Esophagus squamous epithelium (tissue), 5 donors: ENCODE measurements around the gene STON1. TPM values are rescaled to one million over a fixed set of nuclear protein-coding genes. Genes with fewer than 3 reads are reported as not detected.
"Not testable (repeated sequence)": the region's sequence is repeated elsewhere in the genome, so short reads cannot be mapped to it uniquely, and the experiment has no call there.

ENCODE experiments used
- DNase-seq: peaks from one replicate; lab custom pipeline; 2025; lab: John Stamatoyannopoulos, UW
- H3K27ac ChIP-seq, 4 donors: fragments of 200-600 bp; sonication (generic); one replicate each; pipeline ENCODE4 v1.5.1; 2016 to 2019; ENCODE audit warnings: mild to moderate bottlenecking in 1 of 4
- H3K27me3 ChIP-seq, 4 donors: fragments of 200-600 bp; sonication (generic); 1 replicate in 3 of 4; 2 replicates in 1 of 4; pipeline versions ENCODE4 v1.5.1 to v1.6.0; 2017 to 2021; ENCODE audit warnings: antibody characterized with exemption in 1 of 4
- H3K36me3 ChIP-seq, 3 donors: fragments of 200-600 bp; sonication (generic); one replicate each; pipeline ENCODE4 v1.5.1; 2016 to 2019
- H3K4me1 ChIP-seq, 3 donors: fragments of 200-600 bp; sonication (generic); one replicate each; pipeline ENCODE4 v1.5.1; 2017 to 2019
- H3K4me3 ChIP-seq, 4 donors: fragments of 200-600 bp; sonication (generic); 1 replicate in 3 of 4; 2 replicates in 1 of 4; pipeline ENCODE4 v1.5.1; 2016 to 2019; ENCODE audit warnings: mild to moderate bottlenecking in 2 of 4, moderate library complexity in 1 of 4
- H3K9me3 ChIP-seq, 3 donors: fragments of 200-600 bp; sonication (generic); one replicate each; pipeline ENCODE4 v1.5.1; 2016 to 2019
- CTCF ChIP-seq, 6 experiments: fragments of 450-650 bp in 4 of 6; fragments of 200-600 bp in 2 of 6; sonication (generic) in 2 of 6; IDR thresholded peaks; one replicate each; pipeline ENCODE4 v1.5.1; 2016 to 2019; ENCODE audit warnings: antibody characterized with exemption in 6 of 6, mild to moderate bottlenecking in 4 of 6, moderate library complexity in 4 of 6
- POLR2A ChIP-seq, 4 donors: fragments of 450-650 bp; IDR thresholded peaks; one replicate each; pipeline ENCODE4 v1.6.1; 2017; ENCODE audit warnings: antibody characterized with exemption in 4 of 4, mild to moderate bottlenecking in 4 of 4, moderate library complexity in 3 of 4
- WGBS, 2 donors: methylation state at CpG; one replicate each; pipeline ENCODE4 v1.1.5; 2018; 5-methylcytosine and 5-hydroxymethylcytosine counted together
- intact Hi-C: fragments of 100-400 bp; cut with DNase I; formaldehyde crosslinking; loops from one replicate; pipeline ENCODE4 v1.15.0; 2022
- total RNA-seq, 4 donors: library from RNA; depleted of rRNA; stranded (reverse); fragments of >200 nt; gene quantifications; one replicate each; pipeline ENCODE4 v1.1.0, GENCODE V29; 2016
- donor health status: DM: yes; HTN: yes; CAD: no.

The STON1 gene
- total RNA-seq, 4 donors from 2014 or later: 2.0 to 37.2 (median 6.9) TPM

DNA sequence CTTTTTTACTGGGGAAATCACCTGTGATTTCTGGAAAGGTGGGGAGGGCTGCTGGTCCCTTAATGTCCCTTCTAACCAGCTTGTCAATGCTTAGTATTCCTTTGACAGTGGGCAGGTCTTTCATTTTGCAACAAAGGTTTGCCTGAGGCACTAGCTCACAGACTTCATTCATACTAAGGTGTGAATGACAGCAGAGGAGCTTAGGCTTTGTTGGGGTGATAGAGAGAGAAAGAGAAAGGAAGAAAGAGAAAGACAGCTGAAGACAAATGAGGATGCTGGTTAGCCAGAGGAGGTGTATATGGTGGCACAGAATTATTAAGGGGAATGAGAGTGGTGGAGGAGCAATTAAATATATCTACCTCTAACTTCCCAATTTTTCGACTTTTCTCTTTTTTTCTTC is 58.8 kb downstream of the STON1 start:
- 41 to 64% methylated on average over 1 of the region's 1 CpG for WGBS, 2 donors
- H3K36me3 ChIP-seq: peaks cover 0 to 2% (median 0%) of the 10 kb centered on the region in 3 donors
- no peak for DNase-seq

DNA sequence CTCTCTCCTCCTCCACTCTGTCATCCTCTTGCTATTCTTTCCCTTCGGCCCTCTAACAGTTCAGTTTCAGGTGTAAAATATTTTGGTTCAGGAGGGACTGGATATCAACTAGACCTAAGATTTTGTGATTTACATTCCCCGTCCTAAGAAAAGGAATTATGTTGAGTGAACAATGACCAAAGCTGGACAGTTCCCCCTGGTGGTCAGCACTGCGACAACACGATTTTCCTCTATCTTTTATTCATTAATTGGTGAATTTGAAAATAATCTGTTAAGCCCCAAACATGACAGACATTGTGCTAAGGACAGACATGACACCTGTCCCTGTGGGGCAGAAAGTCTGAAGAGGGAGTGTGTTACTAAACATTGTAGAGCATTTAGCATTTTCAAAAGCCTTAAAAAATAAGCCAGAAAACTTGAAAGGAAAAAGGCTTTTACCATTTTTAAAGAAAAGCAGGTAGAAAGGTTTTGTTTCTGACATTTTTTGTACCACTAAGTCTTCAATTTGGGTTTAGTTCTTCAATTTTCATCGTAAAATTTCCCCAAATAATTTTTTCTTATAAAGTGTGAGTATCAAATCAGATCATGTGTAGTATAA is 59.3 kb downstream of the STON1 start:
- no peaks in the 10 kb centered on the region for H3K27me3 ChIP-seq
- WGBS, 2 donors: 20 to 37% methylated on average over 5 of the region's 5 CpGs
- peaks cover 0 to 11% (median 0%) of the 10 kb centered on the region in 3 donors for H3K4me1 ChIP-seq
- no peak overlapping the region for H3K4me3 ChIP-seq
- no peak for DNase-seq
- H3K9me3 ChIP-seq: no peaks in the 10 kb centered on the region
- intact Hi-C loops: no loop called here
- H3K27ac ChIP-seq: no peak overlapping the region
- TF ChIP-seq POLR2A (IDR thresholded peaks at IDR 0.05) (no peak), CTCF (IDR thresholded peaks at IDR 0.05) (peak in 4 of 6 experiments; percentile 50 to 60 (median 58))
- peaks cover 0 to 7% (median 0%) of the 10 kb centered on the region in 3 donors for H3K36me3 ChIP-seq

More for the DNA sequence above, 58.8 kb downstream of the STON1 start:
- no peak for TF ChIP-seq CTCF (IDR thresholded peaks at IDR 0.05)
- Histone ChIP-seq H3K4me1 (peaks cover 0 to 11% (median 0%) of the 10 kb centered on the region in 3 donors), H3K27ac (no peak overlapping the region), H3K27me3 (no peaks in the 10 kb centered on the region), H3K9me3 (no peaks in the 10 kb centered on the region), H3K4me3 (no peak overlapping the region)
- intact Hi-C loops: no loop called here

- 61 to 73% methylated on average over 1 of the region's 1 CpG for WGBS, 2 donors
- TF ChIP-seq POLR2A (IDR thresholded peaks at IDR 0.05): no peak
- TF ChIP-seq CTCF (IDR thresholded peaks at IDR 0.05): no peak
- Histone ChIP-seq H3K9me3 (no peaks in the 10 kb centered on the region), H3K4me3 (no peak overlapping the region), H3K36me3 (peaks cover 0 to 9% (median 0%) of the 10 kb centered on the region in 3 donors), H3K27me3 (no peaks in the 10 kb centered on the region), H3K27ac (no peak overlapping the region), H3K4me1 (peaks cover 0 to 11% (median 0%) of the 10 kb centered on the region in 3 donors)
- intact Hi-C loops: no loop called here
- DNase-seq: no peak
Observed at GRCh38 chr2:48590017-48590416, 60.1 kb downstream of the STON1 start.

GRCh38 chr2:48592067-48592466 is 62.1 kb downstream of the STON1 start:
- intact Hi-C loops: no loop called here
- Histone ChIP-seq H3K27me3 (no peaks in the 10 kb centered on the region), H3K27ac (no peak overlapping the region), H3K4me3 (no peak overlapping the region), H3K9me3 (no peaks in the 10 kb centered on the region), H3K36me3 (peaks cover 0 to 16% (median 0%) of the 10 kb centered on the region in 3 donors), H3K4me1 (peaks cover 0 to 11% (median 0%) of the 10 kb centered on the region in 3 donors)
- WGBS, 2 donors: 88 to 91% methylated on average over 2 of the region's 2 CpGs
- DNase-seq: no peak
- TF ChIP-seq POLR2A (IDR thresholded peaks at IDR 0.05) (no peak), CTCF (IDR thresholded peaks at IDR 0.05) (no peak)

- peaks cover 0 to 25% (median 0%) of the 10 kb centered on the region in 3 donors for H3K36me3 ChIP-seq
- H3K4me1 ChIP-seq, H3K27ac ChIP-seq, intact Hi-C loops, H3K27me3 ChIP-seq, H3K4me3 ChIP-seq, H3K9me3 ChIP-seq, DNase-seq: not testable (repeated sequence)
- 95 to 96% methylated on average over 7 of the region's 7 CpGs for WGBS, 2 donors
Observed at GRCh38 chr2:48596751-48597150, 66.8 kb downstream of the STON1 start.
